AG08396 (cell line): ENCODE results near the gene ROS1.
"Not testable (repeated sequence)": the region's sequence is repeated elsewhere in the genome, so short reads cannot be mapped to it uniquely, and the experiment has no call there.

Source experiments
- DNase-seq: peaks from one replicate; pipeline ENCODE4 v3.0.0; 2012; ENCODE audit warnings: low spot score, mixed read lengths

The ROS1 gene

DNA sequence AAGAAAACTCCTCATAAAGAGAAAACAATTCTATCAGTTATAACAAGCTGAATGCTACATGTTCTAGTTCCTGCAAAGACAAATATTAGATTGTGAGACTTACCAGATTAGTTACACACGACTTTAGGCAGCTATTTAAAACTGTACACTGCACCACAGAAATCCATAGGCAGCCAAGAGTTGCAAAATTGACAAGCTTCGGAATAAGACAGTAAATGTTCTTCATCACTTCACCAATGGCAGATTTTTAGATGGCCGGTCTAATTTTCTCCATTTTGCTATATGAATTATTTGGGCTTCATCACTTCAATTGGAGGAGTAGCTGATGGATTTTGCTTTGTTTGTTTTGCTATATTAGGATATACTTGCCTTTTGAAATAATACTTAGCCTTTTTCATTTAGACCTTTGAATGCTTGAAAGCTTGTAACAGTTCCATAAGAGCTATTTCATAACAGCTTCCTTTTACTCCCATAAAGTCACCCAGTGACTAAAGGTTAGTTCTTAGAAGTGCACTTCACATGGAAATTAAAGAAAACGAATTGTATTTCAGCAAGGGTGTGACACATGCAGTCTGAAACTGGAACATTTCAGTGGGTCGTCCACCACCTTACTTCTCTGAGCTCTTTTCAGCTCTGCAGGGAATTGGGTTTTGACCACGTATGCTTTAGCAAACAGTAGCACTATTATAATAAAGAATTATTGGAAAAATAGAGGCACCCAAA, at the start of gene ROS1:
Gene ROS1, minus strand, starts transcription at position 512 of the 723 bp plus-strand sequence. Its CDS starts 286 bp downstream, at position 226.
- no peak for DNase-seq

- DNase-seq = no peak
These were observed 47.7 kb upstream of the ROS1 start for GRCh38 chr6:117473401-117473800.

GRCh38 chr6:117472667-117473066, 46.9 kb upstream of the ROS1 start:
- no peak for DNase-seq

GRCh38 chr6:117469791-117470190, 44.0 kb upstream of the ROS1 start:
- no peak for DNase-seq

DNA sequence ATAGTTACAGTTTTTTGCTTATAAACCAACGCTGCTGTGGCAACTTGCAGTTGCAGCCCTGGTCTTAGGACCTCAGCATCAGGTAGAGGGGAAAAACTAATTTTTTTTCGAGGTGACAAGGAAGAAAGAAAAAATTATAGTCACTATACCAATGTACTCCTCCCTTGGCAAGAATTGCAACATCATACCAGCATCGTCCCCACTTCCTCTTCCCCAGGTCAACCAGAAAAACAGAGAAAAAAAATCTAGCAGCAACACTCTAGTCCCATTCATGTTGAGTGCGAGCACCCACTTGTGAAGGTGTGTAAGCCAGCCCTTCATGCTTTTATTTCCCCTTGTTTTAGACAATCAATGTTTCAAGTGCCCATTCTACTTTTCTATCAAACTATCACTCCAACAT, 43.6 kb upstream of the ROS1 start:
- no peak for DNase-seq

GRCh38 chr6:117468527-117468926, 42.8 kb upstream of the ROS1 start:
- not testable (repeated sequence) for DNase-seq

- no peak for DNase-seq
These were observed 42.1 kb upstream of the ROS1 start for GRCh38 chr6:117467876-117468275.

- no peak for DNase-seq
These were observed 39.9 kb upstream of the ROS1 start for GRCh38 chr6:117465691-117466090.

GRCh38 chr6:117464700-117465099, 39.0 kb upstream of the ROS1 start:
- no peak for DNase-seq

DNA sequence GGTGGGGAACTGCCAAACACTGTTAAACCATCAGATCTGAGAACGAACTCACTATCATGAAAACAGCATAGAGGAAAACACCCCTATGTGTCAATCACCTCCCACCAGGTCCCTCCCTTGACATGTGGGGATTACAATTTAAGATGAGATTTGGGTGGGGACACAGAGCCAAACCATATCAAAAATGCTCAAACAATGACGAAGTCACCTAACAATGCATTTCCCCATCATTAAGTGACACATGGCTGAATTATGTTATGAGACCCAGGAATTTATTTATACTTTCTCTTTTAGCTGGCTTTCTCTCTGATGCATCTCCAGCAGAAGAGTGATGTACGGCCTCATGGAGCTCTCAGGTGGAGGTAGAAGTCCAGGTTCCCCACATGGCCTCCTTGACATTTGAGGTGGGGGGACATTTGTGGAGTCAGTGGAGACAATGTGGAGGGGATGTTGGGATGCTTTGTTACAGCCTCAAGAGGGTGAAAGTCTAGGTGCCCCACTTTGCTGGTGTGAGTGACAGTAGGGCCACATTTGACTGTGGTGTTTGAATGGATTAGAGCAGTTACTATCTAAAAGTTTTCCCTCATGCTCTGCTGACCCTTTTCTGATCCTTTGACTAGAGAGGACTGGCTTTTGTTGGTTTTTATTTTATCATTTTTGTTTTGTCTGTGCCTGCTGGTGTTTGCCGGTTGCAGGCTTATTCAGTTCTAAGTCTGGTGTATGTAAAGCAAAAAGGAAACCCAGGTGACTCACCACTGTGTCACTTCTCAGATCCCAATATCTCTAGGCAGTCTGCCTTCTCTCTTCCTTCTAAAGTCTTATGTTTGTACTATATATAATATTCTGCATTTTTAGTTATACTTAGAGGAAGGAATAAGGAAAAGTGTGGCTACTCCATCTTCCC, 38.3 kb upstream of the ROS1 start:
- DNase-seq = peak; percentile 46

DNA sequence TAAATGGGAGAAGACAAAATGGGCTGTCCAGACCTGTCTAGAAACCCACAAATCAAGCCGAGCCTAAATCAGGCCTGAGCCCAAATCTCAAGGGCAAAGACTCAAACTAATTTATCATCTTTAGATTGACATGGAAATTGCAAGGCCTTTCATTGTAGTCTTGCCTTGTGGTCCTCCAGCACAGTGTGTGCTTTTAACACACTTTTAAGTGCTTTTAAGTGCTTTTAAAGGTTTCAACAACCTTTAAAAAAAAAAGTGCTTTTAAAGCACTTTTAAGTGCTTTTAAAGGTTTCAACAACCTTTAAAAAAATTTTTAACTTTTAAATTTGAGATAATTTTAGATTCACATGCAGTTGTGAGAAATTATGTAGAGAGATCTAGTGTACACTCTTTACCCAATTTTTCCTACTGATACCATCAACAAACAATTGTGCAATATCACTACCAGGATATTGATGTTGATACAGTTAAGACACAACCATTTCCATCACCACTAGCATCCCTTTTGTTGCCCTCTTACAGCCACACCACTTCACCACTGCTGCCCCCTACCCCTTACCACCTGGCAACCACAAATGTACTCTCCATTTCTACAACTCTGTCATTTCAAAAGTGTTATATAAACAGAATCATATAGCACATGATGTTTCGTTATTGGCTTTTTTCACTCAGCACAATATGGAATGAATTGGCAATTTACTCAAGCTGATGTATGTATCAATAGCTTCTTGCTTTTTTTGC, 33.6 kb upstream of the ROS1 start:
- DNase-seq = no peak

GRCh38 chr6:117456998-117457397, 31.3 kb upstream of the ROS1 start:
- DNase-seq = no peak

GRCh38 chr6:117456250-117456649, 30.5 kb upstream of the ROS1 start:
- no peak for DNase-seq

DNA sequence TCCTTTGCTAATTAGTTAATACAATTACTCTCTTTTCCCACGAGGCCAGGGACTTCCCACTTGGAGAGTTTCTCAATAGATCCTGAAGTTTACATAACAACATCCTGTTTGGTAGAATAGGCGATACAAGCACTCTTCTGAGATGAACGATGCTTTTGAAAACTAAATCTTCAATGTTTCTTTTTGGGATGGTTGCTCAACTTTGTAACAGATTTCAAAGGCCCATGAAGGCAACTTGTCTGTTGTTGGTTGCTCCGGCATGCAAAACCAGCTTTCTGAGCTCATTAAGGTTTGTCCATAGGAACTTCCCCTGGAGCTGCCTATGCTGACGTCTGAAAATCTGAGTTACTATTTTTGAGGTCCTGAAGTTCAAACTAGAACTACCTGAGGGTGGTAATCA, 25.9 kb upstream of the ROS1 start:
- DNase-seq = no peak

DNA sequence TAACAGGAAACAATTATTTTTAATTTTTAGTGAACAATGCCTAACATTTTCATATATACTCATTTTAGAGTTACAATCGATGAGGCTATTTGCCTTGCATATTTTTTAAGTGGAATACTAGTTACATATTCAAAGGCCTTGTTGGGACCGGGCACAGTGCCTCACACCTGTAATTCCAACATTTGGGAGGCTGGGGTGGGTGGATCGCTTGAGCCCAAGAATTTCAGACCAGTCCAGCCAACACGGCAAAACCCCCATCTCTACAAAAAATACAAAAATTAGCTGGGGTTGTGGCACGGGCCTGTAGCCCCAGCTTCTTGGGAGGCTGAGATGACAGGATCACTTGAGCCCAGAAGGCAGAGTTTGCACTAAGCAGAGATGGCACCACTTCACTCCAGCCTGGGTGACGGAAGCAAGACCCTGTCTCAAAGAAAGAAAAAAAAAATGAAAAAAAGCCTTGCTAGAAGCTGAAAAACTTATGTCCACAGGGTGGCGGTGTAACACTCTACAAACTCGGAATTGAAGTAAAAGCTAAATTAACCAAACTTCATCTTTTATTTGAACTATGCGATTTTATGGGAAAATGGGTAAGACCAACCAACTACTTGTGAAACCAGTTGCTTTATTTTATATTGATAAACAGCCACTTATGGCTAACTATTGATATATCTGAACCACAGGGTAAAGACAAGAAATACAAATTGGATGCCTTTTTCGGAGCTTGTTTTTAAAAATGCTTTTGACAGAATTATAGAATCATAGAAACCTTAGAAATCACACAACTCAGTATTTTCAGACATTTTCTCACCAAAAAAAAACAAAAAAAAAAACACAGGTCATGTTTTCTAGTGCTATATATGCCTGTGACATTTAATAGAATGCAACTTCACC, 24.1 kb upstream of the ROS1 start:
- no peak for DNase-seq

GRCh38 chr6:117448732-117449485, 23.2 kb upstream of the ROS1 start:
- DNase-seq = peak; percentile 60

GRCh38 chr6:117448011-117448410, 22.3 kb upstream of the ROS1 start:
- no peak for DNase-seq

GRCh38 chr6:117446861-117447260, 21.1 kb upstream of the ROS1 start:
- DNase-seq = no peak

DNA sequence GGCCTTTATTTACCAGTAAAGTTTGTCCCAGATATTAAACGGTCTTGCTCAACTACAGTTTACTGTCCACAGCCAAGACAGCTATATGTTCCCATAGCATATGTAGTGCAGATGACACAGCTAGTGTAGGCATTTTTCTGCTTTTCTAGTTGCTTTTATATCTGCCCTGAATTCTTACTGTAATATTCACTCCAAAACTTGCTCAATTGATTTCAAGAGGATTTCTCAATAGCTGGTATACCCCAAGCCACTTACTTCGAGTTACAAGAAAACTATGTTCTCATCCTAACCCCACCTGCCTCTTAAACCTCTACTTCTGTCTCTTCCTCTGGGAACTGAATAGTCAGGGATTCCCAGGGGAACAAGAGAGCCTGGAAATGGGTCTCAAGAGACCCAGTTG, 18.9 kb upstream of the ROS1 start:
- DNase-seq = no peak

GRCh38 chr6:117442313-117442712, 16.6 kb upstream of the ROS1 start:
- DNase-seq = not testable (repeated sequence)

DNA sequence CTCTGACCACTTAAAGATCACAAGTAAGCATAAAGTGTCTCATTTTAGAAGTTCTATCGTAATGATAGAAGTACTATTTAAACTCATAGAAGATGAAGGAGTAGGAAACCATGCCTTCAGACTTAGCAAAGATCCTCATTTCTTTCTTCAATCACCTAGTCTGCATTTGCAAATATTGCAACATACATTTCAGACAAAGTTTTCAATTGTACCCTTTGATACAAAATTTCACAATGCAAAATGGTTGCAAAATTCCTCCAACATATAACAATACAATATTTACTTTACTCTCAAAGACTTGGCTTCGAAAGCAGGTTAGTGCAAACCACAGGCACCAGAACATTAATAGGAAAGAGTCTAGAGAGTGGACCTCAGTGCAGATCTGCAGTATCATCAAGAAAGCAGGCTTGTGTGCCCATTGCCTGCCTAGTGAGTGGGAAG, 16.1 kb upstream of the ROS1 start:
- DNase-seq = no peak
